PFSK-1 (cell line): ENCODE results near the gene ASIC4.

Experiments
- POLR2AphosphoS5 ChIP-seq: IDR thresholded peaks from 2 replicates; pipeline ENCODE4 v1.6.1; 2012; ENCODE audit warnings: low read depth, mild to moderate bottlenecking, control low read depth, low read length, moderate library complexity
- REST ChIP-seq, 2 experiments: IDR thresholded peaks; 2 replicates each; pipeline versions ENCODE4 v1.6.1 to v1.8.0; 2011 to 2012; ENCODE audit warnings: low read depth in 2 of 2, low read length in 2 of 2, control low read depth in 1 of 2, inconsistent platforms in 1 of 2, mild to moderate bottlenecking in 1 of 2, moderate library complexity in 1 of 2; ENCODE audit not compliant: insufficient read depth in 1 of 2
- TAF1 ChIP-seq: IDR thresholded peaks from 2 replicates; pipeline ENCODE4 v1.6.1; 2012; ENCODE audit warnings: low read length, control low read depth, borderline replicate concordance; ENCODE audit not compliant: insufficient read depth

DNA sequence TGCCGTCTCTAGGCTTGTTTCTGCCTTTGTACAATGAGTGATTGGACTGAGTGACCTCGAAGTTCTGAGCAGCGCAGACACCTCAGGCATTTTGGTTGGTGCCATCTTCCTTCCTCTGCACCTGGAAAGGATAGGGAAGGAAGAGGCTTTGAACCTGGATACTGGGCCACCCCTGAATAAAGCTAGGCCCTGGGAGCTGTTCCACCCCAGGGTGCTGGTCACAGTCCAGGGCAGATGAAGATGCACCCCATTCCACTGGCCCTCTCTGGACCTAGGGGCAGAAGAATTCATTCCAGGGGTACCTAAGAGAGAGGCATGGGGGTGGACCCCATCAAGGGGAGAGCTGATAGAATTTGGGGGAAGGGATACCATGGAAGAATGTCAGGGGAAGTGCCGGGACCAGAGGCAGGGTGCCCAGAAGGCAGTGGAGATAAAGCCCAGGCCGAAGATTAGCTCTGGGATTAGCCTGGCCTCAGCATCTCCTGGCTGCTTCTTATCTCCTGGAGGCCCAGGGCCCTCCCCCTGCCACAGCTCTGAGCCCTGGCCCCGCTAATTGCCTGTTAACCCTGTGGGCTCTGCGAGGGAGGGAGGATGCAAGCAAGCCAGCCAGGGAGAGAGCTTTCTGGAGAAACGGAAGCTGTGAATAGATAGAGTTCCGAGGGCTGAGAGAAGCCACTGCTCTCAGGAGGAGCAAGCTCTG lies 11.4 kb downstream of the ASIC4 start:
- TF ChIP-seq POLR2AphosphoS5 (no peak), TAF1 (no peak), REST (IDR thresholded peaks at IDR 0.05; ENCODE audit: insufficient read depth in 1 of 2, low read depth in 2 of 2, low read length in 2 of 2) (no peak; a peak in 1 of 4 replicates)
